Measurements from ENCODE around the gene KCNK13.

DNA sequence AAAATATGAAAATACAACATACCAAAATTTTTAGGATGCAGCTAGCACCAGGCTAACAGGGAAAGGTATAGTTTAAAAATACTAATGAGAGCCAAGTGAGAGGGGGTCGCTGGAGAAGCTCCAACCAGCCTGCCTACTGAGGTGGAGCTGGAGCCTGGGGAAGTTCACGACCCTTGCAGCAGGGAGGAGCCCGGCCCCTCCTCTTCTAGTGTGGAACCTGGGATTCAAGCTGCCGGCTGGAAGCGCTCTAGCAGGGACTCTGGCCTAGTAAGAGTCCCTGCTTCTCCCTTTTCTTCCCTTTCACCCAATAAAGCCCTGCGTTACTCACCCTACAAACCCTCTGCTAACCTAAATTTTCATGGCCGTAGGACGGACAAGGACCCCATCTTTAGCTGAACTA is 5.0 kb upstream of the KCNK13 start:
- TF ChIP-seq, protein P1, sequence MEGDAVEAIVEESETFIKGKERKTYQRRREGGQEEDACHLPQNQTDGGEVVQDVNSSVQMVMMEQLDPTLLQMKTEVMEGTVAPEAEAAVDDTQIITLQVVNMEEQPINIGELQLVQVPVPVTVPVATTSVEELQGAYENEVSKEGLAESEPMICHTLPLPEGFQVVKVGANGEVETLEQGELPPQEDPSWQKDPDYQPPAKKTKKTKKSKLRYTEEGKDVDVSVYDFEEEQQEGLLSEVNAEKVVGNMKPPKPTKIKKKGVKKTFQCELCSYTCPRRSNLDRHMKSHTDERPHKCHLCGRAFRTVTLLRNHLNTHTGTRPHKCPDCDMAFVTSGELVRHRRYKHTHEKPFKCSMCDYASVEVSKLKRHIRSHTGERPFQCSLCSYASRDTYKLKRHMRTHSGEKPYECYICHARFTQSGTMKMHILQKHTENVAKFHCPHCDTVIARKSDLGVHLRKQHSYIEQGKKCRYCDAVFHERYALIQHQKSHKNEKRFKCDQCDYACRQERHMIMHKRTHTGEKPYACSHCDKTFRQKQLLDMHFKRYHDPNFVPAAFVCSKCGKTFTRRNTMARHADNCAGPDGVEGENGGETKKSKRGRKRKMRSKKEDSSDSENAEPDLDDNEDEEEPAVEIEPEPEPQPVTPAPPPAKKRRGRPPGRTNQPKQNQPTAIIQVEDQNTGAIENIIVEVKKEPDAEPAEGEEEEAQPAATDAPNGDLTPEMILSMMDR (conservative IDR thresholded peaks at IDR 0.05 in 1 of 2, IDR thresholded peaks at IDR 0.05 in 1 of 2; ENCODE audit: low read depth in 1 of 2, low read length in 2 of 2): no peak
- TF ChIP-seq EZH2 (IDR thresholded peaks at IDR 0.05; ENCODE audit: low read length, missing control alignments): no peak

All from fibroblast of lung (primary cell).